Stimulated activated CD4-positive, alpha-beta T cell treated with anti-CD3 and anti-CD28 coated beads, Interleukin-15, amount 100 ng/mL, for 1 hour (primary cell): ENCODE measurements around the gene S100A16.

Experiments used
- DNase-seq, 2 donors: peaks; one replicate each; pipeline ENCODE4 v3.0.0-alpha.2; 2020; ENCODE audit warnings: low read depth in 1 of 2, low spot score in 1 of 2

The S100A16 gene

DNA sequence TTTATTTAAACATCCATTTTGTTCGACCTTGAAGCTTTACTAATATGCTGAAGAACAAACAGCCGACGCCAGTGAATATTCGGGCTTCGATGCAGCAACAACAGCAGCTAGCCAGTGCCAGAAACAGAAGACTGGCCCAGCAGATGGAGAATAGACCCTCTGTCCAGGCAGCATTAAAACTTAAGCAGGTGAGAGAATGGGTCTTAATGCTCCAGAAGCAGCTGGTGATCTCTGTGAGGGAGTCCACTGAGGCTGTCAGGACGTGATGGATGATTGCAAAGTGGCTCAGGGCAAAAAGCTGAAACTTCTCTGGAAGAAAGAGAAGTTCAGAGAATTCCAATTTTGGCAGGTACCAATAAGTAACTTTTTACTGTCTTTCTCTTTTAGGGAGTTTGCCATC lies 25.3 kb upstream of the S100A16 start:
- DNase-seq, result no peak

DNA sequence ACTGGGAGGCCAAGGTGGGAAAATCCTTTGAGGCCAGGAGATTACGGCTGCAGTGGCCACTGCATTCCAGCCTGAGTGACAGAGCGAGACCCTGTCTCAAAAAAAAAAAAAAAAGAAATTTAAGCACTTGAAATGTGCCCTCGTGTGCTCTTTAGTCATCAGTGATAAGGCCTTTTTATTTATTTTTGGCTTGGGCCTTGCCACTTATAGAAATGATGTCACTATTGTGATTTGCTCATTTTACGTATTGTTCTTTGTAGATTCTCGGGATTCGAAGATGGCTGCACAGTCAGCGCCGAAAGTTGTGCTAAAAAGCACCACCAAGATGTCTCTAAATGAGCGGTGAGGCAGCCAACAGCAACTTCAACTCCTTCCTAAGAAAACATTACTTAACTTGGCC lies 23.4 kb upstream of the S100A16 start:
- no peak for DNase-seq

DNA sequence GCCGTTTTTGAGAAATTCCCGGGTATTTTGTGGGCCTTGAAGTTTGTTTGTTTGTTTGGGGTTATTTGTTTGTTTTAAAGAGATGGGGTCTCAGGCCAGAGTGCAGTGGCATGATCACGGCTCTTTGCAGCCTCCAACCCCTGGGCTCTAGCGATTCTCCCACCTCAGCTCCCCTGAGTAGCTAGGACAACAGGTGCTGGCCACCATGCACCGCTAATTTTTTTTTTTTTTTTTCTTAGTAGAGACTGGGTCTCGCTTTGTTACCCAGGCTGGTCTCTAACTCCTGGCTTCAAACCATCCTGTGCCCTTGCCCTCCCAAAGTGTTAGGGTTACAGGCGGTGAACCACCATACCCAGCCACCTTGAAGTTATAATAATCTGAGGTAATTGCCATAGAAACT lies 22.9 kb upstream of the S100A16 start:
- DNase-seq, result no peak

DNA sequence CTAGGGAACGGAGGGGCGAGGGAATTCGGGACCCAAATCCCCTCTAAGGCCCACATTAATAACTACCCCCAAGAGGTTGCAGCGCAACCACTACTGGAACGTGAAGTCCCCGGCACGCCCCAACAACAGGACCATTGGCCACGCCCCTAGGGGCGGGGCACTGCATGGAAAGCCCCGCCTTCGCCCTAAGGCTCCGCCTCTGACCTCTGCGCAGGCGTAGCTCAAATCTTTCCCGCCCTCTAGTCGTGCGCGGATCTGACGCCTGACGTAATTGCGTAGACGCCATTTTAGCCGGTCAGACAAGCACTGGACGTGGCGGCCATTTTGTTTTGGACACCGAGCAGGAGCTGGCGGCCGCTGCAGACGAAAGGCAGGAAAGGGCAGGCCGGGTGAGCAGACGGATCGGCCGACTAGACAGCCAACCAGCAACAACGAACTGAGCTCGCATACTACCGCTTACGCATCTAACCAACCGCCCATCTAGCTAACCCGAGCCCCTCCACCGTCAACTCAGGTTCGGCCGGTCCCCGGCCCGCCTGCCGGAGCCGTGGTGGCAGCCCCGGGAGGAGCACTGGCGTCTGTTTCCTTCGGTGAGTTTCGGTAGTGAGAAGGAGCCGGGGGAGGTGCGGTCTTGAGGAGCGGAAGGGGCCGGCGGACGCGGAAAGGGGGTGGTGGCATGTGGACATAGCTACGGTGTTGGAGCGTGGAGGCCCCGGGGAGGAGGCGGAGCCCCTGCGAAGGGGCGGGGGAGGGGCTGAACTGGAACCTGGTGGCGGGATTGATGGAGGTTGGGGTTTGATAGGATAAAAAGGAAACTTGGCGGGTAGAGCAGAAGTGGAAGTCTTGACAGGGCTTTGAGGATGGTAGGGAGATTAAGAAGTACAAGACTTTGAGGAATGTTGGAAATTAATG lies 21.1 kb upstream of the S100A16 start, which contains the start of gene CHTOP:
Gene CHTOP (plus strand): TSS at position 313 of the 912 bp plus-strand sequence. CDS start 2,523 bp downstream, outside the sequence.
- peak; percentile 95 for DNase-seq

DNA sequence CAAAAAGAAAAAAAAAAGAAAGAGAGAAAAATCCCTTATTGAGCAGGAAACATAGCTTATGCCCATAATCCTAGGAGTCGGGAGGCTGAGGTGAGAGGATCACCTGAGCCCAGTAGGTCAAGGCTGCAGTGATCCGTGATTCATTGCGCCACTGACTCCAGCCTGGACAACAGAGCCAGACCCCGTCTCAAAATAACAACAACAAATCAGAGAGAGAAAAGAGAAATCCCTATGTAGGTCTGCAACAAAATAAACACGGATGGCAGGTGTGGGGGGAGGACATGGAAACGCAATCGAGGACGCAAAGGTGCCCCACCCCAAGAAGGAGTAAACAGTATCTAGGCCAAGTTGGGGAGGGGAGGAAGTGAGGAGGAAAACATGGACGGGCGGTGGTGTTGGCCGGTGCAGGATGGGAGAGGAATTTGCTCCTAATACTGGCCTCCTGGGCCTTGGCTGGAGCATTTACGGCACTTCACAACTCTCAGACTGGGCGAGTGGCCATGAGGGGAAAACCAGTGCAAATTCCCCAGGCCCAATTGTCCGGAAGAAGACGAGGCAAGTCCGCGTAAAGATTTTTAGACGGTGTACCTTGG lies 20.3 kb upstream of the S100A16 start:
- DNase-seq, result no peak

GRCh38 chr1:153631047-153632022 lies 18.4 kb upstream of the S100A16 start:
- no peak for DNase-seq

DNA sequence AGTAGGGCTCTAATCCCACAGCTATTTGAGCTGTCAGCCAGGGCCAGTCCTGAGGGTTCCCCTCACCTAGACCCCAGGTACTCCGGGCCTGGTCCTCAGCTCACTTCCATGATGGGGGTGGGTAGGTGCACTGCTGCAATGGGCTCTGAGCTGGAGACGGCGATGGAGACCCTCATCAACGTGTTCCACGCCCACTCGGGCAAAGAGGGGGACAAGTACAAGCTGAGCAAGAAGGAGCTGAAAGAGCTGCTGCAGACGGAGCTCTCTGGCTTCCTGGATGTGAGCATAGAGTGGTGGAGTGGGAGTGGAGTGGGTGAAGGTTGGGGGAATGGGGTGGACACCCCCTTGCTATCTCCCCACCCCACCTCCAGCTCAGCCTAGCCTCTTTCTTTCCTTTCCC lies 17.4 kb upstream of the S100A16 start:
- DNase-seq, result no peak

DNA sequence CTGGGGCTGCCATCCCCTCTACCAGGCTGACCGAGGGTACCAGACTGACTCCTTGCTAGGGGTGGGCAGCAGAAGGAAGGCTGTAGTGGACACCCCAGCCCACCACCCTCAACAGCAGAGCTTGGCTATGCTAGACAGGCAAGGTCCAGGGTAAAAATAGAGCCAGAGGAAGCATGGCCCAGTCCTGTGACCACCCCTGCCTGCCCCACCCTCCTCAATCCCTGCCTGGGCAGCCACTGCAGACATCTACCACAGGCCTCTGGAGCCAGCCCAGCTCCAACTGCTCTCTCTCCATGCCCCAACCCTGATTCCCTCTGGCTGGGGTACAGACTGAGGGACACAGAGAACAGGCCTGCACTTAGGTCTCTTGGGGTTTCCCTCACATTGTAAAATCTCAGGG lies 17.0 kb upstream of the S100A16 start:
- DNase-seq, result no peak

- DNase-seq, result no peak
These were observed 16.4 kb upstream of the S100A16 start for GRCh38 chr1:153629343-153629665.

DNA sequence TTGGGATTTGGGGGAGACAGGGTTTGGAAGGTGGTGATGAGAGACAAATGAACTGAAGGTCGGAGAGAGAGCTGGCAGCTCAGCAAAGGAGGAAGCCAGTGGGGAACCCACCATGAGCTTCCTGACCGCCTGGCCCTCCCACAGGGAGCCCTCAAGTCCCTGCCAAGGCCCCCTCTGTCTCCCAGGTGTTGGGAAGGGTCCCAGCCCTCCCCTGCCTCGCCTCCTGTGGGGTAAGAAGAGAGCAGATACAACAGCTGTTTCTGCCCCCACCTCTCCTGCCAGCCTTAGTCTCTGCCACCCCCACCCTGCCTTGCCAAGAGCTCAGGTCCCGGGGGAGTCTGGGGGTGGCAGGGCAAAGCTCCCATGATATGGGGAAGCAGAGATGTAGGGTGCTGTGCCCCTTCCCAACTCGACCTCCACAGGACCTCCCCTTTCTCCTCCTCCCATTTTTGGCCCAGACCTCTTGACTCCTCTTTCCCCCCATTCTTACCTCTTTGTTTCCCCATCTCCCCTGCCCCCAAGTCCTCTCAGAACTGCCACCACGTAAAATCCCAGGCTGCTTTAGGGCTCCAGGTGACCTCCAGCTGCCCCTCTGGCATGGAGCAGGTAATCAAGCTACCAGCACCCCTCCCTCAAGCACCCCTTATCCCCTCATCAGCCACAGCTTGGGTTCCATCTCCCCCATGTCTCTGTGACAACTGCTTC lies 15.9 kb upstream of the S100A16 start:
- no peak for DNase-seq

DNA sequence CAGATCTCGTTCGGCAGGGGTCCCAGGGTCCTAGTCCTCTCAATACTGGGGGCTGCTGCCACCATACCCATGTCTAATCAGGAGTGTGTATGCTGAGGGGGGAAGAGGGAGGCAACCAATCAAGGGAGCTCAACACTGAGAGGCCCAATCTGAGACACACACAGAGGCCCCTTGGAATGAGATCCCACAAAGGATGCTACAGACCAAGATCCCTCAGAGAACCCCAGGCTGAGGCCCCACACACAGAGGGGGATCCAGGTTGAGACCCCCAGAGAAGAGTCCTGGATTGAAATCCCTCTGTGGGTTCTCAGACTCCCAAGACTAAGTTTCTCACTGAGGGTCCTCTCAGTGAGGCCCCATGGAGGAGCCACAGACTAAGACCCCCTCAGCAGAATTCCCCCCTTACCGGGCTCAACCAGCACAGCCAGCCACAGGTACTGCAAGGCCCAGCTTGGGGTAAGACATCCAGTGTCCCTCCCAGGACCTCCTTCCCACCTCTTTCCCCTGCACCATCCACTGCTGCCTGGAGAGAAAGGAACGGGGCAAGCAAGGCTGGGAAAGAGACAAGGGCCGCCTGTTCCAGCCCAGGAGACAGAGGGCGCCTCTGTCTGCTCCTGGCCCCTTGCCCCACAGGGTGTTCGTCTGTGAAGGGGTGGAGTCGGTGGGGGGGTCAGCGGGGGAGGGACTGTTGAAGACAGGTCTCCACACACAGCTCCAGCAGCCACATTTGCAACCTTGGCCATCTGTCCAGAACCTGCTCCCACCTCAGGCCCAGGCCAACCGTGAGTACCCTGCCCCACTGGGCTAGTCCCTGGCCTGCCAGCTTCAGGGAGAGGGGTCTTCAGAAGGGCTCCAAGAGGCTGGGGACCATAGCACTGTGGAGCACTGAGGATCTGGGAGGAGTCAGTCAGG lies 15.0 kb upstream of the S100A16 start, which contains the start of gene S100A1:
Gene S100A1 (plus strand): TSS at position 720 of the 912 bp plus-strand sequence. CDS start 2,088 bp downstream, outside the sequence.
- DNase-seq, result no peak

DNA sequence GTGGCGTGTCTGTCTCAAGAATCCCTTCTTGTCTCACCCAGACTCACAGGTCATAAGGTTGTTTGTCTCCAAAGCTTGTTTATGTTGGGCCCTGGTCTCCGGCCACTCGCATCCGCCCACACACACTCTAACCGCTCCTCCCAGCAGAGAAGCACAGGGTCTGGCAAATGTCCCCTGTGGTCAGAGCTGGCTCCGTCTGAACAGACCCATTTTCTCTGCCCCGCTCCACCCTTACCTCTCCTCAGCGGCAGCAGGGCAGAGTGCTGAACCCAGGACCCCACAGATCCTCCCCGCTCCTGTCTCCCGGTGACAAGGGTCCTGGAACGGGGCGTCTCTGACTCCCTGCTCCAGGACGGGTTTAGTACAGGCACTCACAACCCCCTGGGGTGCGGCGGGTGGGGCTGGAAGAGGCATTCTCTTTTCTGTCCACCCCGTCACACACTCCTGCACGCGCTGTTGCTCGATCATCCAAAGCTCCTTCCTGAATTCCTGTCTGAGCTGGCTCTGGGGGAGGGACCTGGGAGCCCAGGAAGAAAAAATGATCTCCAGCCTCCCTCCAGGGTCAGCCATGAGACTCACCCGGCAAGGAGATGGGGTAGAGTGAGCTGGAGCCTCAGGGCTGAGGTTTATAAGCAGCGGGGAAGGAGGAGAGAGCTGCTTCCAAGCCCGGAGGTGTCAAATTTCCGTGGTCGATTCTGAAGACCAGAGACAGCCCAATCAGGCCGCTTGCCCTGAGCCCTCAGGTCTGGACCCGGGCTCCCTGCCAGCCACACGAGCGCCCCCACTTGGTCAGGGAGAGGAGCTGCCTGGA lies 14.2 kb upstream of the S100A16 start, which contains the start of gene S100A13:
Gene S100A13 (minus strand): TSS at position 602 of the 811 bp plus-strand sequence. CDS start 1,033 bp downstream, outside the sequence.
- DNase-seq, result no peak

DNA sequence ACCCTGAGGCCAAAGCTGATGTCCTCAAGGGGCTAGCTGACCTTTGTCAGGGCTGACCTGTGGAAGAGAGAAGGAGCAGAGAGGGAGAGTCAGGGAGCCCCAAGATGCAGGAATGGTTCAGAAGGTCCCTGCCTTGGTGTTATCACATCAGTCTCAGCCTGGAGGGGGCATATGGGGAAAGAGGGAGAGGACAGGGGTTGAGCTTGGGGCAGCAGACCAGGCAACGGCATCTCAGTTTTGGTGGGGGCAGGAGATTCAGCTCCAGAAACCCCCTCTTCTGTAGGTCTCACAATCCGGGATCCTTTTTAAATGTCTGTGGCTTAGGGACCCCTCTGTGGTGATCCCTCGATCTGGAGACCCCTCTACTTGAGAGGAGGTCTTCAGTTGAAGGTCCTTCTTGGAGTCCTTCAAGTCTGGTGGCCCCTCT lies 13.6 kb upstream of the S100A16 start:
- no peak for DNase-seq

- no peak for DNase-seq
These were observed 12.2 kb upstream of the S100A16 start for GRCh38 chr1:153624965-153625611.

DNA sequence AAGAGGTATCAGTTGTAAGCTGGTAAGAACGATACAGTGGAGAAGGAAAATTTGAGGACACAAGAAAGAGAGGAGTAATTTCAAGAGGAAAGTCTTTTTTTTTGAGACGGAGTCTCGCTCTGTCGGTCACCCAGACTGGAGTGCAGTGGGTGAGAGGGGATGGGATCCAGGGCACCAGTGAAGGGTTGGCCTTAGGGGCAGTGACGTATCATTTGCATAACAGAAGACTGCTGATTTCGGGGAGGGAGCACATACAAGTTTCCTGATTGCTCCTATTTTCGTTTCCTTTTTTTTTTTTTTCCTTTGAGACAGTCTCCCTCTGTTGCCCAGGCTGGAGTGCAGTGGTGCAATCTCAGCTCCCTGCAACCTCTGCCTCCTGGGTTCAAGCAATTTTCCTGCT lies 10.2 kb upstream of the S100A16 start:
- DNase-seq, result no peak

DNA sequence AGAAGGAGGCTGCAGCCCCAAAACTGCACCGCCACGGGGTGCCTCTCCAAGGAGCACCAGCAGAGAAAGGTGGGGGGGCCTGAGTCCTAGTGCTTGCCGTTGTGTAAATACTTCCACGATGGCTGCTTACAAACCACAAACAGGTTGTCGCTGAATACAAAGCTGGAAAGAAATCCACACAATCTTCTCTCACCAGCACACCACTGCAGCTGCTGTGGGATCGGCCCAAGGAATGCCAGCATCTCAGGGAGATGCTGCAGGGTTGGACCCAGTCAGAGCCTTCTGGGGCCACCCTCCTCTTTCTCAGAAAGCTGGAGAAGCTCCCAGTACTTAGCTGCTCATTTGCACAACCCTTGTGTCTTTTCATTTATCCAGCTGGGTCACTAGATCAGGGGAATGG lies 6.2 kb upstream of the S100A16 start:
- DNase-seq, result no peak

DNA sequence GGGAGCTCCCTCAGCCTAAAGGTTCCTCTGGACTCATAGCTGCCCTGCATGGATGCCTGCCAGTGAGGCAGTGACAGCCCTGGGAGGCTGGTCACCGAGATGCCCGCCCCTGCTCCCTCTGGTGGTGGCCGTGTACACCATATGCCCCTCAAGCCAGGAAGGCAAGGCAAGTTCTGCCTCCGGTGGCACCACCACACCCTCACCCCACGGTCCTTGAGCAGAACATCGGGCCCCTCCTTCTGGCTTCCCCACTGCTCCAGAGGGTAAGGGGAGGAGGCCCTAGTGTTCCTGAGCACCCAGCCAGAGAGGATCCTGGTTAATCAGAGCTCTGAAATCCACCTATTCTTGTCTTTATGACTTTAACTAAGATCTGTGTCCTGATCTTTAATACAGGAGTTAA lies 4.7 kb upstream of the S100A16 start:
- no peak for DNase-seq

GRCh38 chr1:153616917-153617311 lies 4.0 kb upstream of the S100A16 start:
- no peak for DNase-seq
